ENCODE measurements around the gene SIPA1L3.
A peak's percentile ranks its signal among the peaks of the same experiment; 100 is the strongest.

Gene SIPA1L3

DNA sequence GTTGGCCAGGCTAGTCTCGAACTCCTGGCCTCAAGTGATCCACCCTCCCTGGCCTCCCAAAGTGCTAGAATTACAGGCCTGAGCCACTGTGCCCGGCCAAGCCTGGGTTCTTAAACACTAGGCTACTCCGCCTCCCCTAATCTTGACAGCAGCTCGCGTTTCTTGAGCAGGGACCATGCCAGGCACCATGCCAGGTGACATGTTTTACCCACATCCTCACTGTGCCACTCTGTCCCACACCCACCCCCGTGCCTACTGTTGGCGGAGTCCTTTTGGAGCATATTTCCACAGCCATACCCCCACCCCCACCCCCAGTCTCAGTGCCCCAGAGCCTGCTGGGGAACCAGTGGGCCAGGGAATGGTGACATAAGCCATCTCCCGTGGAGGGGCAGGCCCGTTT is 218.2 kb downstream of the SIPA1L3 start:
- DNase-seq (ENCODE audit: low read depth): no peak
- H3K4me3 ChIP-seq (ENCODE audit: control insufficient read depth, low read depth, low read length): no peak overlapping the region
- TF ChIP-seq, protein P1, sequence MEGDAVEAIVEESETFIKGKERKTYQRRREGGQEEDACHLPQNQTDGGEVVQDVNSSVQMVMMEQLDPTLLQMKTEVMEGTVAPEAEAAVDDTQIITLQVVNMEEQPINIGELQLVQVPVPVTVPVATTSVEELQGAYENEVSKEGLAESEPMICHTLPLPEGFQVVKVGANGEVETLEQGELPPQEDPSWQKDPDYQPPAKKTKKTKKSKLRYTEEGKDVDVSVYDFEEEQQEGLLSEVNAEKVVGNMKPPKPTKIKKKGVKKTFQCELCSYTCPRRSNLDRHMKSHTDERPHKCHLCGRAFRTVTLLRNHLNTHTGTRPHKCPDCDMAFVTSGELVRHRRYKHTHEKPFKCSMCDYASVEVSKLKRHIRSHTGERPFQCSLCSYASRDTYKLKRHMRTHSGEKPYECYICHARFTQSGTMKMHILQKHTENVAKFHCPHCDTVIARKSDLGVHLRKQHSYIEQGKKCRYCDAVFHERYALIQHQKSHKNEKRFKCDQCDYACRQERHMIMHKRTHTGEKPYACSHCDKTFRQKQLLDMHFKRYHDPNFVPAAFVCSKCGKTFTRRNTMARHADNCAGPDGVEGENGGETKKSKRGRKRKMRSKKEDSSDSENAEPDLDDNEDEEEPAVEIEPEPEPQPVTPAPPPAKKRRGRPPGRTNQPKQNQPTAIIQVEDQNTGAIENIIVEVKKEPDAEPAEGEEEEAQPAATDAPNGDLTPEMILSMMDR (IDR thresholded peaks at IDR 0.05; ENCODE audit: control insufficient read depth, insufficient read depth, low read depth, low read length, missing control alignments): no peak

DNA sequence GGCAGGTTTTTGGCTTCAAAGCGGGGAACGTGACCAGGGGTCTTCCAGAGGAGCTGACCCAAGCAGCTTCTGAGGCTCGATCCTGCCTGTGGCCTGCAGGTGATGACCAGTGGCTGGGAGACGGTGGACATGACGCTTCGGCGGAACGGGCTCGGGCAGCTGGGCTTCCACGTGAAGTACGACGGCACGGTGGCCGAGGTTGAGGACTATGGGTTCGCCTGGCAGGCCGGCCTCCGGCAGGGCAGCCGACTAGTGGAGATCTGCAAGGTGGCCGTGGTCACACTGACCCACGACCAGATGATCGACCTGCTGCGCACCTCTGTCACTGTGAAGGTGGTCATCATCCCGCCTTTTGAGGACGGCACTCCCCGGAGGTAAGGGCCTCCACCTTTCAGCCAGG is 223.4 kb downstream of the SIPA1L3 start:
- TF ChIP-seq, protein P1 (IDR thresholded peaks at IDR 0.05; ENCODE audit: control insufficient read depth, insufficient read depth, low read depth, low read length, missing control alignments): no peak
- no peak for DNase-seq (ENCODE audit: low read depth)
- no peak overlapping the region for H3K4me3 ChIP-seq (ENCODE audit: control insufficient read depth, low read depth, low read length)

DNA sequence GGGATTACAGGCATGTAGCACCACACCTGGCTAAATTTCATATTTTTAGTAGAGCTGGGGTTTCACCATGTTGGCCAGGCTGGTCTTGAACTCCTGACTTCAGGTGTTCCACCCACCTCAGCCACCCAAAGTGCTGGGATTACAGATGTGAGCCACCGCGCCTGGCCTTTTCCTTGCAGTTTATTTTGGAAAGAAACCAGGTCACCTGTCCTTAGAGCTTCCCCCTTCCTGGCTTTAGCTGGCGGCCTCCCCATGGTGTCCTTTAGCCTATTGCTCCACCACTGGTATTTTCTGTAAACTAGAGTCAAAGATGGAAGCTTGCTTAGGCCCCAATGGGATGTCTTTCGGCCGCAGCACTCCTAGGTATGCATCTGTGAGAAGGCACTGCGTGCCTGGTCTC is 225.8 kb downstream of the SIPA1L3 start:
- no peak overlapping the region for H3K4me3 ChIP-seq (ENCODE audit: control insufficient read depth, low read depth, low read length)
- no peak for DNase-seq (ENCODE audit: low read depth)
- TF ChIP-seq, protein P1 (IDR thresholded peaks at IDR 0.05; ENCODE audit: control insufficient read depth, insufficient read depth, low read depth, low read length, missing control alignments): no peak

DNA sequence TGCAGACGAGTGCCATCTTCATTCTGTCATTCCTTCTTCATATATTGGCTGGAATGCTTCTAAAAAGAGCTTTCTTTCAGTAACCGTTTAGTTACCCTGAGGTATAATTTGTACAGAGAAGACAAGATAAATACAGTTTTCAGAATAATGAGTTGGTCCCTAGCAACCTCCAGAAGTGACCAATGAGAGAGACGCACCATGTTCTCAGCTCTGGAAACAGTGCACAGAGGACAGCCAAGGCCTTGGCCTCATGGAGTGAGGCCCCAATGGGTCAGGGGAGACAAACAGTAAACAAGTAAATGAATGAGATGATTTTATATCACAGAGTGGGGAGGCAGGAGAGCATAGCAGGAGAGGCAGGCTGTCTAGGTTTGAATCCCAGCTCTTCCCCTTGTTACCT is 226.3 kb downstream of the SIPA1L3 start:
- TF ChIP-seq, protein P1 (IDR thresholded peaks at IDR 0.05; ENCODE audit: control insufficient read depth, insufficient read depth, low read depth, low read length, missing control alignments): no peak
- no peak for DNase-seq (ENCODE audit: low read depth)
- no peak overlapping the region for H3K4me3 ChIP-seq (ENCODE audit: control insufficient read depth, low read depth, low read length)

DNA sequence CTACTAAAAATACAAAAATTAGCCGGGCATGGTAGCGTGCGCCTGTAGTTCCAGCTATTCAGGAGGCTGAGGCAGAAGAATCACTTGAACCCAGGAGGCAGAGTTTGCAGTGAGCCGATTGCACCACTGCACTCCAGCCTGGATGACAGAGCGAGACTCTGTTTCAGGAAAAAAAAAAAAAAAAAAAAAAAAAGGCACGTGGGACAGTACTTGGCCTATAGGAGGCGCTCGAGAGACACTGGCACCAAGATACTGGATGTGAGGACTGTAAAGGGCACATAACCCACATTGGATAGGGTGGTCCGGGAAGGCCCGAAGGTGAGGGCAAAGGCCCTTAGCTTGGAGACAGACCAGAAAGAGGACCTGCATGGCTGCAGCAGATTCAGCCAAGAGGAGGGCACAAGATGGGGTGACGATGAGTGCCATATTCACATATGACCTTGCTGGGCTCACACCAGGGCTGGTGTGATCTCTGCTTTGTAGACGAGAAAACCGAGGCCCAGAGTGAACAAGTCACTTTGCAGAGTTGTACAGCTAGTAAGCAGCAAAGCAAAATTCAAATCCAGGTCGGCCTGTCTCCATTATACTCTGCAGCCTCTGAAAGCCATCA is 227.6 kb downstream of the SIPA1L3 start:
- no peak for DNase-seq (ENCODE audit: low read depth)
- H3K4me3 ChIP-seq (ENCODE audit: control insufficient read depth, low read depth, low read length): no peak overlapping the region
- TF ChIP-seq, protein P1 (IDR thresholded peaks at IDR 0.05; ENCODE audit: control insufficient read depth, insufficient read depth, low read depth, low read length, missing control alignments): peak; percentile 70

DNA sequence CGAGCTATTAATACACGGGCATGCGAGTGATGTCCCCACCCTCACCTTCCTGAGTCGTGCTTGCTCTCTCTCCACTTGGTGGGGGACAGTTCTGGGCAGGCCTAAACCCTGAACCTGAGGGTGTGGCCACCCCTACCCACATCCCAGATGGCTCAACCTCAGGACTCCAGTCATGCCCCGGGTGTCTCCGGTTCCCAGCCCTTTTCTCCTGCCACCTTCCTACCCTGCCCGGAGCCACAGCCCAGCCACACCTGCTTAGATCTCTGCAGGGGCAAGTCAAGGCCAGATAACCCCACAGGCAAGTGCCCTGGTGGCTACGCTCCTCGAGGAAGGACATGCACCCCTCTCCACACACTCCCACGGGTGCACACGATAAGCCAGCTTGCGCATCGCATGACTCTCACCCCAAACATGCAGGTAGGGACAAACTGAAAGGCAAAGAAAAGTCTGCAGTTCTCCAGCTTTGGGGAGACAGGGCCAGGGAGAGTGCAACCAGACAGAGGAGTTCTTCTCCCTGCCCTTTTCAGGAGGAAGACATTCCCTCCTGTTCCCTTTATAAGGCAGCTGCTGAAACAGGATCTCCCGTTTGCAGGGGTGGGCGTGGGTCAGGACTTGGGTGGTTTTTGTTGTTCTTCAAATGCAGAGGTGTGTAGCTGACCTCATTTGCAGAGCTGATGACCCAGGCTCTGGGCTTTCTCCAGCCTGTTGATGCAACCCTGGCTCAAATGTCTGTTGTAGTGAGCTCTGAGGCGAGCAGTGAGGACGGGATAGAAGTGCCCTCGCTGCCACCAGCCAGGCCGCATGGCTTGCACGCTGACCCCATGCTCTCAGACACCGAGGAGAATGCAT is 228.4 kb downstream of the SIPA1L3 start:
- no peak for DNase-seq (ENCODE audit: low read depth)
- TF ChIP-seq, protein P1 (IDR thresholded peaks at IDR 0.05; ENCODE audit: control insufficient read depth, insufficient read depth, low read depth, low read length, missing control alignments): no peak
- H3K4me3 ChIP-seq (ENCODE audit: control insufficient read depth, low read depth, low read length): no peak overlapping the region

Data from AG09309 (cell line).